Measurements from ENCODE around the gene SEMA5A. TPM values are rescaled to one million over a fixed set of nuclear protein-coding genes. Genes with fewer than 3 reads are reported as not detected.

The SEMA5A gene
- total and polyA plus RNA-seq, 2 donors (not counting 1 experiment from before 2014, with no cell fraction given): not detected

GRCh38 chr5:9335754-9336495 lies 209.9 kb downstream of the SEMA5A start:
- no peak for ATAC-seq (ENCODE audit: low read depth)
- Histone ChIP-seq H3K9ac (ENCODE audit: low read length) (no peak overlapping the region), H3K4me3 (ENCODE audit: control extremely low read depth in 1 of 5, extremely low read depth in 1 of 5, insufficient read depth in 1 of 5, low read depth in 2 of 5, low read length in 4 of 5) (no peak overlapping the region), H3K36me3 (replicated peaks in 1 of 2; ENCODE audit: control extremely low read depth in 1 of 2, control insufficient read depth in 1 of 2, extremely low read depth in 1 of 2, insufficient read depth in 2 of 2, low read length in 1 of 2) (no peaks in the 10 kb centered on the region), H2AFZ (ENCODE audit: insufficient read depth, low read depth, low read length, poor library complexity, severe bottlenecking) (no peak overlapping the region), H3K4me2 (replicated peaks; ENCODE audit: low read depth, low read length, poor library complexity, severe bottlenecking) (no peak overlapping the region), H3K9me3 (ENCODE audit: control extremely low read depth in 1 of 3, control insufficient read depth in 2 of 3, insufficient read depth in 1 of 3, low read length in 2 of 3) (peaks cover 0 to 8% (median 0%) of the 10 kb centered on the region in 3 donors), H4K20me1 (ENCODE audit: control insufficient read depth, insufficient read depth, low read length, poor library complexity, severe bottlenecking) (no peaks in the 10 kb centered on the region), H3K79me2 (ENCODE audit: control insufficient read depth, insufficient read depth, low read length) (no peaks in the 10 kb centered on the region), H3K27me3 (replicated peaks in 1 of 4; ENCODE audit: control extremely low read depth in 1 of 4, control insufficient read depth in 3 of 4, insufficient read depth in 4 of 4, low read length in 3 of 4) (no peaks in the 10 kb centered on the region), H3K4me1 (ENCODE audit: control insufficient read depth in 2 of 2, insufficient read depth in 2 of 2, low read length in 2 of 2) (no peaks in the 10 kb centered on the region), H3K27ac (ENCODE audit: low read length in 2 of 2) (no peak overlapping the region)
- intact Hi-C loops (cut with micrococcal nuclease): no loop called here
- POLR2A ChIA-PET: no interaction called here
- 69% methylated on average over 2 of the region's 2 CpGs for WGBS (ENCODE audit: insufficient coverage)
- no peak for TF ChIP-seq EZH2 (IDR thresholded peaks at IDR 0.05; ENCODE audit: borderline replicate concordance, insufficient read depth, low read depth, low read length, poor library complexity, severe bottlenecking)
- no peak for TF ChIP-seq CTCF (IDR thresholded peaks at IDR 0.05)
- Mint-ChIP-seq H3K9me3 (ENCODE audit: insufficient read depth) (no peaks in the 10 kb centered on the region), H3K4me3 (no peak overlapping the region), H3K4me1 (no peaks in the 10 kb centered on the region), H3K27me3 (no peaks in the 10 kb centered on the region), H3K27ac (no peak overlapping the region)
- CTCF ChIA-PET: interaction anchor here (1.1 kb wide), 1 partner anchor 65 kb away, joined by 3 read pairs; no protein-coding TSS in a partner anchor
- no peak for DNase-seq

GRCh38 chr5:9335269-9335668 lies 210.6 kb downstream of the SEMA5A start:
- H3K27me3 ChIP-seq (replicated peaks in 1 of 4; ENCODE audit: control extremely low read depth in 1 of 4, control insufficient read depth in 3 of 4, insufficient read depth in 4 of 4, low read length in 3 of 4): no peaks in the 10 kb centered on the region
- H3K36me3 ChIP-seq (replicated peaks in 1 of 2; ENCODE audit: control extremely low read depth in 1 of 2, control insufficient read depth in 1 of 2, extremely low read depth in 1 of 2, insufficient read depth in 2 of 2, low read length in 1 of 2): no peaks in the 10 kb centered on the region
- no peak overlapping the region for H2AFZ ChIP-seq (ENCODE audit: insufficient read depth, low read depth, low read length, poor library complexity, severe bottlenecking)
- DNase-seq: no peak
- no peak overlapping the region for H3K27ac ChIP-seq (ENCODE audit: low read length in 2 of 2)
- no peaks in the 10 kb centered on the region for H4K20me1 ChIP-seq (ENCODE audit: control insufficient read depth, insufficient read depth, low read length, poor library complexity, severe bottlenecking)
- H3K79me2 ChIP-seq (ENCODE audit: control insufficient read depth, insufficient read depth, low read length): no peaks in the 10 kb centered on the region
- H3K27ac Mint-ChIP-seq: no peak overlapping the region
- H3K4me2 ChIP-seq (replicated peaks; ENCODE audit: low read depth, low read length, poor library complexity, severe bottlenecking): no peak overlapping the region
- no peaks in the 10 kb centered on the region for H3K4me1 ChIP-seq (ENCODE audit: control insufficient read depth in 2 of 2, insufficient read depth in 2 of 2, low read length in 2 of 2)
- ChIA-PET POLR2A (no interaction called here), CTCF (interaction anchor here (1.1 kb wide), 1 partner anchor 66 kb away, joined by 3 read pairs; no protein-coding TSS in a partner anchor)
- intact Hi-C loops (cut with micrococcal nuclease): no loop called here
- H3K9ac ChIP-seq (ENCODE audit: low read length): no peak overlapping the region
- H3K4me1 Mint-ChIP-seq: no peaks in the 10 kb centered on the region
- H3K9me3 Mint-ChIP-seq (ENCODE audit: insufficient read depth): no peaks in the 10 kb centered on the region
- no peak overlapping the region for H3K4me3 Mint-ChIP-seq
- no peak overlapping the region for H3K4me3 ChIP-seq (ENCODE audit: control extremely low read depth in 1 of 5, extremely low read depth in 1 of 5, insufficient read depth in 1 of 5, low read depth in 2 of 5, low read length in 4 of 5)
- ATAC-seq (ENCODE audit: low read depth): no peak
- TF ChIP-seq CTCF (IDR thresholded peaks at IDR 0.05): no peak
- no peak for TF ChIP-seq EZH2 (IDR thresholded peaks at IDR 0.05; ENCODE audit: borderline replicate concordance, insufficient read depth, low read depth, low read length, poor library complexity, severe bottlenecking)
- WGBS (ENCODE audit: insufficient coverage): 100% methylated on average over 1 of the region's 2 CpGs
- H3K9me3 ChIP-seq (ENCODE audit: control extremely low read depth in 1 of 3, control insufficient read depth in 2 of 3, insufficient read depth in 1 of 3, low read length in 2 of 3): peaks cover 0 to 8% (median 0%) of the 10 kb centered on the region in 3 donors
- H3K27me3 Mint-ChIP-seq: no peaks in the 10 kb centered on the region

Measured in B cell (primary cell).